GM19023 (cell line): ENCODE measurements around the gene RBMS3.

Source experiments
- ATAC-seq: cut with Tn5 transposase; IDR thresholded peaks from one replicate; pipeline ENCODE4 v1.9.1; 2021; ENCODE audit warnings: mild to moderate bottlenecking, moderate library complexity; ENCODE audit not compliant: unreplicated experiment

Gene RBMS3

GRCh38 chr3:29557825-29558224 lies 277.0 kb downstream of the RBMS3 start:
- no peak for ATAC-seq

- ATAC-seq = no peak
These were observed 279.0 kb downstream of the RBMS3 start for GRCh38 chr3:29559741-29560465.

DNA sequence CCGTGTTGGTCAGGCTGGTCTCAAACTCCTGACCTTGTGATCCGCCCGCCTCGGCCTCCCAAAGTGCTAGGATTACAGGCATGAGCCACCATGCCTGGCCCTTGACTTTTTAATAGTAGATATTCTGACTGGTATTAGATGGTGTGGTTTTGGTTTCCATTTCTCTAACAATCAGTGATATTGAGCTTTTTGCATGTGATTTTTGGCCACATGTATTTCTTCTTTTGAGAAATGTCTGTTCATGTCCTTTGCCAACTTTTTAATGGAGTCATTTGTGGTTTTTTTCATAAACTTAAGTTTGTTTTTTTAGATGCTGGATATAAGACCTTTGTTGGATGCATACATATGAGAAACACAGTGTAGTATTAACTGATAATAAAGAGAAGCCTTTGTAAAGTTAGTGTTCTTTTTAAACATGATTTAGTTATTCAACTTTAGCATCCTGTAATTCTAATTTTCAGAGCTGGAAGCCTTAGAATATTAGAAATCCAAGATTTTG lies 280.8 kb downstream of the RBMS3 start:
- no peak for ATAC-seq

DNA sequence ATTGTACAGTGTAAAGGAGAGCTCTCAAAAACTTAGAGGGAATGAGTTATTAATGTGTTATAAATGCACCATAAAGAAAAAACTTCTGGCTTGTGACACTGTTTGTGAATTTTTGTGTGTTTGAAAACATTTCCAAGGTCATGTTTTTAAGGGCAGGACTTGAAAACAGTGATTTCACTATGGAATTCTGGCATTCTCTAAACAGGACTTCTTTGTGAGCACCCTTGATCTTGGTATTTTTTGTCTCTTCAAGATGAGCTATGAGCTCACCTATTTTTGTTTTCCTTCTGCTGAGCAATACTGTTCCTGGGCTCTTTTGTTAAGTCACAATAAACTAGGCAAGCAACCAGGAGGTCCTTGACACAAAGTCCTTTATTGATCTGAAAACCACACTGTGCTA lies 284.4 kb downstream of the RBMS3 start:
- no peak for ATAC-seq

GRCh38 chr3:29567501-29567900 lies 286.6 kb downstream of the RBMS3 start:
- no peak for ATAC-seq

DNA sequence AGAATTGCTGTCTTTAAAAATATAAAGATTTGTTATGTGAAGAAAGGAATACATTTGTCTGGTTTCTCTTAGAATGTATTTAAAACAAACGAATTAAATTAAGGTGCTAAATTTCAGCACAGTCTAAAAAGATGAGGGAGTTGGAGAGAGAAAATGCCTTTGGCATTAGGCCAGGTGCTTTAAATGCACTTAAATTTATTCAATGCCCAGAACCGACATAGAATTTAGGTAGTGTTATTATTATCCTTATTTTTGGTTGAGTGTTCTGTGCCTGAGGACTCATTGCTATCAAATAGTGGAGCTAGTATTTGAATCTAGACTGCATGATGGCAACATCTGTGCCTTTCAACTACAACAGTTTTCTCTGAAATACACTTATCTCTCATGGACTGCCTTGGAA lies 287.5 kb downstream of the RBMS3 start:
- ATAC-seq = no peak

GRCh38 chr3:29576181-29576580 lies 295.3 kb downstream of the RBMS3 start:
- no peak for ATAC-seq

GRCh38 chr3:29576675-29577074 lies 295.8 kb downstream of the RBMS3 start:
- ATAC-seq = no peak

GRCh38 chr3:29577250-29577649 lies 296.4 kb downstream of the RBMS3 start:
- no peak for ATAC-seq

GRCh38 chr3:29581311-29581710 lies 300.4 kb downstream of the RBMS3 start:
- no peak for ATAC-seq

DNA sequence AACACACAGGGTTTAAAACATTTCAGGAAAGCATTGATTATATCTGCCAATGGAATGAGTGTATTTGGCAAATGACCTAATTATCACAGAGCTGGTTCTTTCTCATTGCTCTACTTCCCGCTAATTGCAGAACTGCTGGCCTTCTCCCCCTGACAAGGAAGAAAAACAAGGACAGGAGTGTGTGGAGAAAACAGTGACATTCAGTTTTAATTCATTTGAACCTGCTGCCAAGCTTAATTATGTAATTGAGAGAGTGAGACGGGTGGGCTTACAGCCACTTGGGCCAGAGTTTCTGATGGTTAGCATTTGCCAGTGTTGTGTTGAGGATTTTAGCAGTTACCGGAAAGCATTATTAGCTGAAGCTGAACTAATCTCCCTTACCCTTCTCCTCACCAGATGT lies 301.4 kb downstream of the RBMS3 start:
- no peak for ATAC-seq

- ATAC-seq = no peak
These were observed 303.0 kb downstream of the RBMS3 start for GRCh38 chr3:29583861-29584260.

DNA sequence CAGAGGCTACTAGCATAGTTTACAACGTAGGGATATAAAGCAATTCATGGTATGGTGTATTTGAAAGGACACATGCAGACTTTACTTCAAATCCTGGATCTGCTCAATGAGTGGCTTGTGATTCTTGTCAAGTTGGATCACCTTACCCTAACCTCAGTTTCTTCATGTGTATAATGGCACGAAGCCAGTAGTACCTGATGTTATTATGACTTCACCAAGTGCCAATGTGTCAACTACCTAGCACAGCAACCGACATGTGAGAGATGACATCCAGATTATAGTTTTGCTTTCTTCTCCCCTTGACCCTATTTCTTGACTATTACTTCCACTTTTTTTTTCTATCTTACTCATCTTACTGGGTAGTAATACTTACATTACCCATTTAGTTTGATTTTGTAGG lies 304.5 kb downstream of the RBMS3 start:
- no peak for ATAC-seq

- ATAC-seq = no peak
These were observed 306.5 kb downstream of the RBMS3 start for GRCh38 chr3:29587340-29587739.

- no peak for ATAC-seq
These were observed 309.1 kb downstream of the RBMS3 start for GRCh38 chr3:29590012-29590411.

GRCh38 chr3:29590461-29590860 lies 309.6 kb downstream of the RBMS3 start:
- ATAC-seq = no peak

GRCh38 chr3:29591579-29591978 lies 310.7 kb downstream of the RBMS3 start:
- ATAC-seq = no peak

DNA sequence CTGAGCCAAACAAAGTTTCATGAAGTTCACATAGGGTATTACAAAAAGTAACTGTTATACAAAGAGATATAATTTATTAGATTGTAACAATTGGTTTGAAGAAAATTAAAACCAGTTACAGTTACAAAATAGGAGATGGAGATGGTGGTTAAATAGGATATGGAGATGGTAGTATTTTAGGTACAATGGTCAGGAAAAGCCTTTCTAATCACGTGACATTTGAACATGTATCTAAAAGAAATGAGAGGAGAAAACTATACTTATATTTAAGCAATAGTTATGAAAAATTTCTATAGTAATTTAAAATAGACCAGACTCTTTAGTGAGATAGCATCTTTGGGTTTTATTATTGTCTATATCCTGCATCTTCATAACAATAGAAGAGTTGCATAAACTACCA lies 312.9 kb downstream of the RBMS3 start:
- ATAC-seq = no peak

DNA sequence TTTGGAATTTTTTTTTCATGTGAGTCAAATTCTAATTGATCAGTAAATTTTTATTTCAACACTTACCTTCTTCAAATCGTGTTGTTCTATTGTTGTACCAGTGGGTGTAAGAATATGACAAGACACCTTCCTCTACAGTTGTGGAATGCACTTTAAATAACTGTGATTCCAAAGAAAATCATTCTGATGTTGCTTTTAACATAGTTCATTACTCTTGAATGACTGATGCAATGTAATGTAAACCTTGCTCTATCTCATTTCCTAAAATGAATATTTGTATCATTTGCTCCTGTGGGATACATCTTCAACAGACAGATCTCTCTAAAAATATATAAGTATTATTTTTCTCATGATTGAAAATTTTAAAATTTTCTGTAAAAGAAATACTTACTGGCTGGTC lies 313.4 kb downstream of the RBMS3 start:
- ATAC-seq = no peak

- no peak for ATAC-seq
These were observed 316.6 kb downstream of the RBMS3 start for GRCh38 chr3:29597376-29598008.

- no peak for ATAC-seq
These were observed 321.2 kb downstream of the RBMS3 start for GRCh38 chr3:29601861-29602585.

GRCh38 chr3:29605845-29606244 lies 325.0 kb downstream of the RBMS3 start:
- no peak for ATAC-seq
